Measurements from ENCODE around the gene CRTC1.

Gene CRTC1

GRCh38 chr19:18830488-18830887 lies 147.0 kb downstream of the CRTC1 start:
- no peak for TF ChIP-seq POLR2A (IDR thresholded peaks at IDR 0.05; ENCODE audit: low read depth, low read length)
- no peak for FAIRE-seq
- no peak for DNase-seq (ENCODE audit: insufficient read length, low spot score)

DNA sequence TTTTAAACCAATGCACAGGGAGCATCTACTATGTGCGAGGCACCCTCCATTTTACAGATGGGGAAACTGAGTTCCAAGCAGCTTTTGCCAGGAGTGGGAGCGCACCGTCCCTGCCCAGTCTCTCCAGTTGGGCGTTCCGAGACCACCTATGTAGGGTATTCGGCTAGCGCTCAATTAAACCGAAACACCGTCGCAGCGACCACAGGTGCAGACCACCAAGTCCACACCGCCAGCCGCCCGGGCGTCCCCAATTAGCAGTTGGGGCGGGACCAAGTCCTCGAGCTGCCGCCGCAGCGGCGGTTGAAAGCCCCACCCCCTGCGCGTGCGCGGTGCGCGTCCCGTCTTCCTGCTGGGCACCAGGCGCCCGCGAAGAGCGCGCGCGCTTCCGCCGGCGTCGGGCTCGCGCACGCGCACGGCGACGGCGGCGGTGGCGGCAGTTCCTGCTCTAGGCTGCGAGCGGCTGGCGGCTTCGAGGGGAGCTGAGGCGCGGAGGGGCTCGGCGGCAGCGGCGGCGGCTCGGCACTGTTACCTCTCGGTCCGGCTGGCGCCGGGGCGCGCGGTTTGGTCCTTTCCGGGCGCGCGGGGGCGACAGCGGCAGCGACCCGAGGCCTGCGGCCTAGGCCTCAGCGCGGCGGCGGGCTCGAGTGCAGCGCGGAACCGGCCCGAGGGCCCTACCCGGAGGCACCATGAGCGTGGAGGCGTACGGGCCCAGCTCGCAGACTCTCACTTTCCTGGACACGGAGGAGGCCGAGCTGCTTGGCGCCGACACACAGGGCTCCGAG lies 148.2 kb downstream of the CRTC1 start, which contains the start of gene UPF1:
UPF1 (plus strand) TSS at position 436 of the 782 bp plus-strand sequence; CDS start at position 687, 251 bp downstream.
- peak; percentile 95 for DNase-seq (ENCODE audit: insufficient read length, low spot score)
- peak; percentile 93 for TF ChIP-seq POLR2A (IDR thresholded peaks at IDR 0.05; ENCODE audit: low read depth, low read length)
- no peak for FAIRE-seq
